ENCODE data around the gene SYT2. TPM values are rescaled to one million over a fixed set of nuclear protein-coding genes. Genes with fewer than 3 reads are reported as not detected.

Gene SYT2
- total RNA-seq, 1 donor from 2014 or later: 2.6 TPM

DNA sequence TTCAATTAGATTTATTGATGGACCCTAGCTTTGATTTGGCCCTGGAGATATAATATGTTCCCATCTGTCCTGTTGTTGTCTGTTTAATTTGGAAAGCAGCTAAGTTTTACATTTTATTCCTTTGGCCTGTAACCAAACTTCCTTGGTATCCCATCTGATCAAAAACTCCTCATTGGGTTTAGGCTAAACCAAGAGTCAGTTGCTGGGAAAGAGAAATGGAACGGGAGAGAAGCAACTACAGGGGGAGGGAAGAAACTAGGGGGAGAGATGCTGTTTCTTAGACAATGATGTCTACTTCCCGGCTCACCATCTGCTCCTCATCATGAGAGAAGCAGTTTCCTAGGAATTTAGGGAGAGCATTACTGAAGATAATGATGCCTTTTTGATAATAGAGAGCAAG is 141.8 kb downstream of the SYT2 start:
- Mint-ChIP-seq H3K4me1 (peaks cover 9% of the 10 kb centered on the region), H3K27me3 (ENCODE audit: low read depth) (no peaks in the 10 kb centered on the region), H3K9me3 (no peaks in the 10 kb centered on the region), H3K36me3 (ENCODE audit: low read depth) (no peaks in the 10 kb centered on the region), H3K27ac (ENCODE audit: unreplicated experiment) (no peak overlapping the region), H3K4me3 (no peak overlapping the region)
- TF ChIP-seq, protein P1, sequence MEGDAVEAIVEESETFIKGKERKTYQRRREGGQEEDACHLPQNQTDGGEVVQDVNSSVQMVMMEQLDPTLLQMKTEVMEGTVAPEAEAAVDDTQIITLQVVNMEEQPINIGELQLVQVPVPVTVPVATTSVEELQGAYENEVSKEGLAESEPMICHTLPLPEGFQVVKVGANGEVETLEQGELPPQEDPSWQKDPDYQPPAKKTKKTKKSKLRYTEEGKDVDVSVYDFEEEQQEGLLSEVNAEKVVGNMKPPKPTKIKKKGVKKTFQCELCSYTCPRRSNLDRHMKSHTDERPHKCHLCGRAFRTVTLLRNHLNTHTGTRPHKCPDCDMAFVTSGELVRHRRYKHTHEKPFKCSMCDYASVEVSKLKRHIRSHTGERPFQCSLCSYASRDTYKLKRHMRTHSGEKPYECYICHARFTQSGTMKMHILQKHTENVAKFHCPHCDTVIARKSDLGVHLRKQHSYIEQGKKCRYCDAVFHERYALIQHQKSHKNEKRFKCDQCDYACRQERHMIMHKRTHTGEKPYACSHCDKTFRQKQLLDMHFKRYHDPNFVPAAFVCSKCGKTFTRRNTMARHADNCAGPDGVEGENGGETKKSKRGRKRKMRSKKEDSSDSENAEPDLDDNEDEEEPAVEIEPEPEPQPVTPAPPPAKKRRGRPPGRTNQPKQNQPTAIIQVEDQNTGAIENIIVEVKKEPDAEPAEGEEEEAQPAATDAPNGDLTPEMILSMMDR (conservative IDR thresholded peaks at IDR 0.05): no peak
- no peak for DNase-seq (ENCODE audit: low read depth, low spot score)

DNA sequence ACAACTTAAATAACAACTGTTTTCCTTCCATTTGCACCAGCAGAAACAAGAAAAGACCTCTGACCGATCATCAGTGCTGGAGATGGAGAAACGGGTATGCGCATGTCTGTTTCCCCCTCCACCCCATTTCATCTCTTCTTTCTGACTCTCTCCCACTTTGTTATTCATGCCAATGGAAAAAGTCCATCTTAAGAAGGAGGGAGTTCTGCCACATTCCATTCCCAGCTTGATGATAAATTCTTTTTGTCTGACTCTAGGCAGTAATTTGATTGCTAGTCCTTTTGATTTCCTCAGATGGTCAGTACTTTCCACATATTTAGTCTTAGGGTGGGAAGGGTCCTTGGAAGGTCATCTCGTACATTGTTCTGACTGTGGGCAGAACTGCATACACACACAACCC is 142.5 kb downstream of the SYT2 start:
- Mint-ChIP-seq H3K4me3 (no peak overlapping the region), H3K27ac (ENCODE audit: unreplicated experiment) (no peak overlapping the region), H3K27me3 (ENCODE audit: low read depth) (no peaks in the 10 kb centered on the region), H3K9me3 (no peaks in the 10 kb centered on the region), H3K36me3 (ENCODE audit: low read depth) (no peaks in the 10 kb centered on the region), H3K4me1 (peaks cover 9% of the 10 kb centered on the region)
- no peak for DNase-seq (ENCODE audit: low read depth, low spot score)
- TF ChIP-seq, protein P1 (conservative IDR thresholded peaks at IDR 0.05): no peak

DNA sequence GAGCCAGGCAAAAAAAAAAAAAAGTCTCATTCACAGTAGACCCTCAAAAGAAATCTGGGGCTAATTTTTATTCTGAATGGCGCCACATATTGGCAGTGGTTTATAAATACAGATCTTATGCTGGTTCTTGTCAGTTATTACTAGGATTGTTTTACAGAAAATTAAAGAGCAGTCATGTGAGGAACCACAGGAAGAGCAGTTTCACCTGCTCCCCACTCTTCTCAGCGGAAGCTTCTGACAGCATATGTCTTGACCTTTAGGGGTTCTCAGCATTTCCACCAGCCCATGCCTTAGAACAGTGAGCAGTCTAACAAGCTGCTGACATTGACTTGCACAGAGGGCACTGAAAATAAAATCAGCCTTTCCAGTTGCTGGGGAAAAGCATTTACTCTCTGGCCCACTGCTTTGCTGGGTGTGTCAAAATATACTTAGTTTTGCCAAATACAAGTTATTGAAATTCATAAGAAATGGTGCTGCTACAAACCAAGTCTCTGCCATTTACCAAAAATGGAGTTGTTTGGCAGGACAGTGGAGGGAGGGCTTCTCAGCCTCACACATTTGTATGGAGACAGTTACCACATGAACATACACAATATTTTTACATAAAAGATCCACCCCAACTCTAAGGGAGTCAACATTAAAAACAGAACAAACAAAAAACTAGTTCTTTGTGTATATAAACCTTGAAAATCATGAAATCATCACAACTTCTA is 144.2 kb downstream of the SYT2 start:
- Mint-ChIP-seq H3K27ac (ENCODE audit: unreplicated experiment) (no peak overlapping the region), H3K4me1 (peaks cover 9% of the 10 kb centered on the region), H3K36me3 (ENCODE audit: low read depth) (no peaks in the 10 kb centered on the region), H3K27me3 (ENCODE audit: low read depth) (no peaks in the 10 kb centered on the region), H3K4me3 (no peak overlapping the region), H3K9me3 (no peaks in the 10 kb centered on the region)
- TF ChIP-seq, protein P1 (conservative IDR thresholded peaks at IDR 0.05): no peak
- DNase-seq (ENCODE audit: low read depth, low spot score): no peak

DNA sequence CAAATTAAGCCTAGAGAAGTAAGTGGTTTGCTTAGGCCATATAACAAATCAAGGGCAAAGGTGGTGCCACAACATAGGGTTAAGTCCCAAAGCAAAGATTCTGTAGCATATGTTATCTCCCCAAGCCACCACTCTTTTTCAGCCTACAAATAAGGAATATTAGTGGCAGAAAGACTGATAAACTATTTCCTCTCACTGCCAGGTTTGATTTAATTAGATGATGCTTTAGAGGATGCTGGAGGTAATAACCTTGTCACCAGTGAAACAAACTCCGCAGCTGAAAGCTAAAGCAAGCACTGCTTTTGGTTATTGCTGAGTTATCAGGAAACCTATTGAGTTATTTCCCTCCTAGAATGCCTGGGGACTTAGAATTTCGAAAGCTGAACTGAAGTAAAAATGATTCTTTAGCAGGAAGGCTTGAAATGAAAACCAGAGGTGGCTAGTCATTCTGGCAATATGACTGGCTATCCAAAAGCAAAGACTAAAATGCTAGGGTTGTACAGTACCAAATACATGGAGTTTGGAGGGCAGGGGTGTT is 145.2 kb downstream of the SYT2 start:
- Mint-ChIP-seq H3K27me3 (ENCODE audit: low read depth) (no peaks in the 10 kb centered on the region), H3K27ac (ENCODE audit: unreplicated experiment) (no peak overlapping the region), H3K4me1 (peaks cover 9% of the 10 kb centered on the region), H3K4me3 (no peak overlapping the region), H3K36me3 (ENCODE audit: low read depth) (no peaks in the 10 kb centered on the region), H3K9me3 (no peaks in the 10 kb centered on the region)
- no peak for DNase-seq (ENCODE audit: low read depth, low spot score)
- TF ChIP-seq, protein P1 (conservative IDR thresholded peaks at IDR 0.05): no peak

DNA sequence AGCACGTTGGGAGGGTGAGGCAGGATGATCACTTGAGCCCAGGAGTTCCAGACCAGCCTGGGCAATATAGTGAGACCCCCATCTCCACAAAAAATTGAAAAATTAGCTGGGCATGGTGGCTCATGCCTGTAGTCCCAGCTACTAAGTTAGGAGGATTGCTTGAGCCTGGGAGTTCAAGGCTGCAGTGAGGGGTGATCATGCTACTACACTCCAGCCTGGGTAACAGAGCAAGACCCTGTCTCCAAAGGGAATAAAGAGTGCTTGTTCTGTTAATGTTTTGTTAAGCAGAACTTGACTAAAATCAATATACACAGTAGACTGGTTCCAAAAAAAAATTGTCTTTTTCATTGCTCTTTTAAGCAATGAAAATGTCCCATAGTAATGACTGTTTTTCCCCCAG is 146.4 kb downstream of the SYT2 start:
- TF ChIP-seq, protein P1 (conservative IDR thresholded peaks at IDR 0.05): no peak
- no peaks in the 10 kb centered on the region for H3K36me3 Mint-ChIP-seq (ENCODE audit: low read depth)
- no peaks in the 10 kb centered on the region for H3K27me3 Mint-ChIP-seq (ENCODE audit: low read depth)
- no peak overlapping the region for H3K4me3 Mint-ChIP-seq
- H3K4me1 Mint-ChIP-seq: peaks cover 9% of the 10 kb centered on the region
- no peaks in the 10 kb centered on the region for H3K9me3 Mint-ChIP-seq
- H3K27ac Mint-ChIP-seq (ENCODE audit: unreplicated experiment): no peak overlapping the region
- no peak for DNase-seq (ENCODE audit: low read depth, low spot score)
